ENCODE results near the gene MRPL43. TPM values are rescaled to one million over a fixed set of nuclear protein-coding genes. Genes with fewer than 3 reads are reported as not detected.

MRPL43 gene
- total and polyA plus RNA-seq, 2 donors = 55.0 to 95.1 TPM

DNA sequence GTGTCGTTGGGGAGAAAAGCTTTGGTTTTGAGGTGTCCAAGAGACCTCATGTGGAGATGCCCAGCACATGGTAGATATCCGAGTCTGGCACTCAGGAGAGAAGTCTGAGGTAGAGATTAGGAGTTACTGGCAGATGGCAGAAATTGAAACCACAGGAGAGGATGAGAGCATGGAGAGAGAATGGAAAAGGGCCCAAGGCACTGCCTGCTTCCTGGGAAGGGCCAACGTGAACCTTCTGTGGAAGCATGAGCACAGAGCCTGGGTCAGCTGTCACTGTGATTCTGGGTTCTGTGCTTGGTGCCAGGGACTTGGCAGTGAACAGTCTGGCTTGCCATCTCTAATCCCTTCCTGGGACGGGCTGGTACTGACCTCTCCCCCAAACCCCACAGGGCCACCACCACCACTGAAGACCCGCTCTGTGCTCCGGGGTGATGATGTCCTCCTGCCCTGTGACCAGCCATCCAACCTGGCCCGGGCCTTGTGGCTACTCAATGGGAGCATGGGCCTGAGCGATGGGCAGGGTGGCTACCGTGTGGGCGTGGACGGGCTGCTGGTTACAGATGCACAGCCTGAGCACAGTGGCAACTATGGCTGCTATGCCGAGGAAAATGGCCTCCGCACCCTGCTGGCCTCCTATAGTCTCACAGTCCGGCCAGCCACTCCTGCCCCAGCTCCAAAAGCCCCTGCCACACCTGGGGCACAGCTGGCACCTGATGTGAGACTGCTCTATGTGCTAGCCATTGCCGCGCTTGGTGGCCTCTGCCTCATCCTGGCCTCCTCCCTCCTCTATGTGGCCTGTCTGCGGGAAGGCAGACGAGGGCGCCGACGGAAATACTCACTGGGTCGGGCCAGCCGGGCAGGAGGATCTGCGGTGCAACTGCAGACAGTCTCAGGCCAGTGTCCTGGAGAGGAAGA, 4.1 kb downstream of the MRPL43 start:
- no peak overlapping the region for H3K4me3 ChIP-seq (ENCODE audit: low read length in 2 of 2)
- peaks cover 0 to 2% of the 10 kb centered on the region in 2 donors for H3K27me3 ChIP-seq (ENCODE audit: control insufficient read depth in 2 of 2, insufficient read depth in 1 of 2, low read length in 1 of 2)
- peaks cover 23 to 37% of the 10 kb centered on the region in 2 donors for H3K36me3 ChIP-seq (ENCODE audit: control insufficient read depth in 2 of 2, insufficient read depth in 2 of 2, low read length in 1 of 2)
- H3K4me1 ChIP-seq (ENCODE audit: control insufficient read depth in 2 of 2, insufficient read depth in 2 of 2, low read length in 2 of 2) = peaks cover 10 to 17% of the 10 kb centered on the region in 2 donors
- DNase-seq (ENCODE audit: low read depth in 6 of 9, low spot score in 9 of 9) = no peak
- no peaks in the 10 kb centered on the region for H3K9me3 ChIP-seq (ENCODE audit: control insufficient read depth in 2 of 2, insufficient read depth in 1 of 2, low read length in 1 of 2)
- H3K27ac ChIP-seq (ENCODE audit: low read depth in 1 of 2, low read length in 1 of 2) = no peak overlapping the region
- WGBS = 96% methylated on average over 24 of the region's 24 CpGs

DNA sequence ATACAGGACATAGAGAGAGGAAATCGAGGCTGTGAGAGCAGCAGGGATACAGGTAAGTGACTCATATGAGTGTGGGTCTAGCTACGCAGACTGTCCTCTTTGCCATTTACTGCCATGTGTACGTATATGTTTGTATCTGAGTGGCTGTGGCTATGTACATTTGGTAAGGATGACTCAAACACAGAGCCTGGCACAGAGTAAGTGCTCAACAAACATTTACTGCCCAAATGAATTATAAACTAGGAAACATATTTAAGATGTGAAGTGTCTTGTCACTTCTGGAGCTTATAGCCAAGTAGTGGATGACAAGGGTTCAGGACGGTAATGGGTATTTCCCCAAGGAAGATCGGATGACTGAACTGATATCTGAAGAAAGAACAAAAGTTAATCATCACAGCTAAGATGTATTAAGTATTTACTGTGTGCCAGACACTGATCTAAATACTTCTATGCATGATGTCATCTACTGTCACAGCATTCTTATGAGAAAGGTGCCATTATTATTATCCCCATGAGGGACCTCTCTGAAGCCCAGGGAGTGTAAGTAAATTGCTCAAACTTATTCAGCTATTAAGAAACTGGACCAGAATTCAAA, 6.0 kb downstream of the MRPL43 start:
- no peaks in the 10 kb centered on the region for H3K9me3 ChIP-seq (ENCODE audit: control insufficient read depth in 2 of 2, insufficient read depth in 1 of 2, low read length in 1 of 2)
- no peak for DNase-seq (ENCODE audit: low read depth in 6 of 9, low spot score in 9 of 9)
- H3K27ac ChIP-seq (ENCODE audit: low read depth in 1 of 2, low read length in 1 of 2) = no peak overlapping the region
- H3K4me3 ChIP-seq (ENCODE audit: low read length in 2 of 2) = no peak overlapping the region
- peaks cover 23 to 37% of the 10 kb centered on the region in 2 donors for H3K36me3 ChIP-seq (ENCODE audit: control insufficient read depth in 2 of 2, insufficient read depth in 2 of 2, low read length in 1 of 2)
- peaks cover under 1 to 2% of the 10 kb centered on the region in 2 donors for H3K4me1 ChIP-seq (ENCODE audit: control insufficient read depth in 2 of 2, insufficient read depth in 2 of 2, low read length in 2 of 2)
- WGBS = 96% methylated on average over 5 of the region's 5 CpGs
- H3K27me3 ChIP-seq (ENCODE audit: control insufficient read depth in 2 of 2, insufficient read depth in 1 of 2, low read length in 1 of 2) = no peaks in the 10 kb centered on the region

DNA sequence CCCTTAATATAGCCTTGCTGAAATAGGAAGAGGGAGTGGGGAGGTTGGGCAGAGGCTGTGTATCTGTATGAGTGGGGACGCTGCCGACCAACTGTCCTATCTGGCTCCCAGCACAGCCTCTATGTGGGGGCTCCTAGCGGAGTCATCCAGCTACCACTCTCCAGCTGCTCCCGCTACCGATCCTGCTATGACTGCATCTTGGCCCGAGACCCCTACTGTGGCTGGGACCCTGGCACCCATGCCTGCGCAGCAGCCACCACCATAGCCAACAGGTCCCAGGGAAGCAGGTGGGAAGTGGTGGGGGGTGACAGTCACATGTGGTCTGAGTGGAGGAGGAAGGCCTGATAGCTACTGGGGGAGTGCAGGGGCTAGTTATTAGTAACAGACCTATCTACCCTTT, 6.6 kb downstream of the MRPL43 start:
- Histone ChIP-seq H3K27me3 (ENCODE audit: control insufficient read depth in 2 of 2, insufficient read depth in 1 of 2, low read length in 1 of 2) (no peaks in the 10 kb centered on the region), H3K4me1 (ENCODE audit: control insufficient read depth in 2 of 2, insufficient read depth in 2 of 2, low read length in 2 of 2) (no peaks in the 10 kb centered on the region), H3K27ac (ENCODE audit: low read depth in 1 of 2, low read length in 1 of 2) (no peak overlapping the region), H3K4me3 (ENCODE audit: low read length in 2 of 2) (no peak overlapping the region), H3K9me3 (ENCODE audit: control insufficient read depth in 2 of 2, insufficient read depth in 1 of 2, low read length in 1 of 2) (no peaks in the 10 kb centered on the region), H3K36me3 (ENCODE audit: control insufficient read depth in 2 of 2, insufficient read depth in 2 of 2, low read length in 1 of 2) (peaks cover 23 to 37% of the 10 kb centered on the region in 2 donors)
- 97% methylated on average over 7 of the region's 7 CpGs for WGBS
- no peak for DNase-seq (ENCODE audit: low read depth in 6 of 9, low spot score in 9 of 9)

DNA sequence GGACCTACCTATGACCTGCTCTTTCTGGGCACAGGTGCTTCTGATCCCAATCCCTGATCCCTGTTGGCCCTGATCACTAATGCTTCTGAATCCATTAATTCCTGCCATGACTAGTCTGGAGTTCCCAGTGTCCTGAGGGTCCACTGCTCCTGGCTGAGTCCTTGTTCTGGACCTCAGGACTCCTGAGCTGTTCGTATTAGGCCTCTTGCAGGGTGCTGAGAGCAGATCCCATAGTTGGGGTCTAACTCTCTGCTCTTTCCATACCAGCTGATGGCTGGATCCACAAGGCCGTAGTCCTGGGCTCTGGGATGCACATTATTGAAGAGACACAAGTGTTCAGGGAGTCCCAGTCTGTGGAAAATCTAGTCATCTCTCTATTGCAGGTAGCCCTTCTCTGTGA, 7.0 kb downstream of the MRPL43 start:
- Histone ChIP-seq H3K4me1 (ENCODE audit: control insufficient read depth in 2 of 2, insufficient read depth in 2 of 2, low read length in 2 of 2) (no peaks in the 10 kb centered on the region), H3K4me3 (ENCODE audit: low read length in 2 of 2) (no peak overlapping the region), H3K27me3 (ENCODE audit: control insufficient read depth in 2 of 2, insufficient read depth in 1 of 2, low read length in 1 of 2) (no peaks in the 10 kb centered on the region), H3K27ac (ENCODE audit: low read depth in 1 of 2, low read length in 1 of 2) (no peak overlapping the region), H3K36me3 (ENCODE audit: control insufficient read depth in 2 of 2, insufficient read depth in 2 of 2, low read length in 1 of 2) (peaks cover 23 to 37% of the 10 kb centered on the region in 2 donors), H3K9me3 (ENCODE audit: control insufficient read depth in 2 of 2, insufficient read depth in 1 of 2, low read length in 1 of 2) (no peaks in the 10 kb centered on the region)
- DNase-seq (ENCODE audit: low read depth in 6 of 9, low spot score in 9 of 9) = no peak
- WGBS = 98% methylated on average over 2 of the region's 2 CpGs

DNA sequence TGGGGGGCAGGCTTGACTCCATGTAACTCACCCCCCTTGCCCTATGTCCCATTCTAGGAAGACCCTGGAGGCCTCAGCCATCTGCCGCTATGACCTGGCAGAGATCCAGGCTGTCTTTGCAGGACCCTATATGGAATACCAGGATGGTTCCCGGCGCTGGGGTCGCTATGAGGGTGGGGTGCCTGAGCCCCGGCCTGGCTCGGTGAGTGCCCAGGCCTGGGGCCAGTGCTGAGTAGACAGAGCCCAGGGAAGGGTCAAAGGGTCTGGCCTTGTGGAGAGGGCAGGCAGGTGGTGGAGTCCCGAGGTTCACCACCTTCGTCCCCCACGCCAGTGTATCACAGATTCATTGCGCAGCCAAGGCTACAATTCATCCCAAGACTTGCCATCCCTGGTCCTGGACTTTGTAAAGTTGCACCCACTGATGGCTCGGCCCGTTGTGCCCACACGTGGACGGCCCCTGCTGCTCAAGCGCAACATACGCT, 7.5 kb downstream of the MRPL43 start:
- 97% methylated on average over 16 of the region's 16 CpGs for WGBS
- no peak for DNase-seq (ENCODE audit: low read depth in 6 of 9, low spot score in 9 of 9)
- Histone ChIP-seq H3K9me3 (ENCODE audit: control insufficient read depth in 2 of 2, insufficient read depth in 1 of 2, low read length in 1 of 2) (no peaks in the 10 kb centered on the region), H3K27me3 (ENCODE audit: control insufficient read depth in 2 of 2, insufficient read depth in 1 of 2, low read length in 1 of 2) (no peaks in the 10 kb centered on the region), H3K36me3 (ENCODE audit: control insufficient read depth in 2 of 2, insufficient read depth in 2 of 2, low read length in 1 of 2) (peaks cover 23 to 37% of the 10 kb centered on the region in 2 donors), H3K4me3 (ENCODE audit: low read length in 2 of 2) (no peak overlapping the region), H3K4me1 (ENCODE audit: control insufficient read depth in 2 of 2, insufficient read depth in 2 of 2, low read length in 2 of 2) (no peaks in the 10 kb centered on the region), H3K27ac (ENCODE audit: low read depth in 1 of 2, low read length in 1 of 2) (no peak overlapping the region)

DNA sequence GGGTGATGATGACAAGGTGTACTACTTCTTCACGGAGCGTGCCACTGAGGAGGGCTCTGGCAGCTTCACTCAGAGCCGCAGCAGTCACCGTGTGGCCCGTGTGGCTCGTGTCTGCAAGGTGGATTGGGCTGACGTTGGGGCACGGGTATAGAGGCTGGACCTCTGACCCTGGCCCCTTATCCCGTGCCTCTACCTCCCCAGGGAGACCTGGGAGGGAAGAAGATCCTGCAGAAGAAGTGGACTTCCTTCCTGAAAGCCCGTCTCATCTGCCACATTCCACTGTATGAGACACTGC, 8.4 kb downstream of the MRPL43 start:
- WGBS = 97% methylated on average over 10 of the region's 10 CpGs
- H3K4me1 ChIP-seq (ENCODE audit: control insufficient read depth in 2 of 2, insufficient read depth in 2 of 2, low read length in 2 of 2) = no peaks in the 10 kb centered on the region
- no peak overlapping the region for H3K4me3 ChIP-seq (ENCODE audit: low read length in 2 of 2)
- peaks cover 23 to 33% of the 10 kb centered on the region in 2 donors for H3K36me3 ChIP-seq (ENCODE audit: control insufficient read depth in 2 of 2, insufficient read depth in 2 of 2, low read length in 1 of 2)
- no peak for DNase-seq (ENCODE audit: low read depth in 6 of 9, low spot score in 9 of 9)
- no peak overlapping the region for H3K27ac ChIP-seq (ENCODE audit: low read depth in 1 of 2, low read length in 1 of 2)
- H3K9me3 ChIP-seq (ENCODE audit: control insufficient read depth in 2 of 2, insufficient read depth in 1 of 2, low read length in 1 of 2) = no peaks in the 10 kb centered on the region
- no peaks in the 10 kb centered on the region for H3K27me3 ChIP-seq (ENCODE audit: control insufficient read depth in 2 of 2, insufficient read depth in 1 of 2, low read length in 1 of 2)

DNA sequence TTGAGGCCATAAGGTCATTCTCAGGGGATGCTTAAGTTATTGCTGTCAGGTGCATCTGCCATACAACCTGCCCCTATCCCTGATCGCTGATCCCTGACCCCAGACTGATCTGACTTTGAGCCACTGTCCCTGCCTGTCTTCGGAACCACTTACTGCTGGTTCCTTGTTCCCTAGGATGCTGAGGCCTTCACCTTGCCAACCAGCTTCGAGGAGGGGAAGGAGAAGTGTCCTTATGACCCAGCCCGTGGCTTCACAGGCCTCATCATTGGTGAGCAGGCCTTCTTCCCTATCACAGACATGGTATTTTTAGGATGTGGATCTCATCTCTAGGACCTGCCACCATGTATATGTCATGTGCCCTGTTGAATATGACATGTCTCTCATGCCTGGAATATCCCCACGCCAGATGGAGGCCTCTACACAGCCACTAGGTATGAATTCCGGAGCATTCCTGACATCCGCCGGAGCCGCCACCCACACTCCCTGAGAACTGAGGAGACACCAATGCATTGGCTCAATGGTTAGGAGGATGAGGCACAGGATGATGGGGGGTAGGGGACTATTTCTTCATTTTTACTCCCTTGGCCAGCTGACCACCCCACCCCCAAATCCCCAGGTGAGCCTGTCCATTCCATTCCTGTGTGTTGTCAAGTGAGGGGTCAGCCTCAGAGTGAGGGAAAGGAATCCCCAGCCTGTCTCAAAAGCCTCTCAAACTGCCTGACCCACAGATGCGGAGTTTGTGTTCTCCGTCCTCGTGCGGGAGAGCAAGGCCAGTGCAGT, 9.0 kb downstream of the MRPL43 start:
- Histone ChIP-seq H3K27ac (ENCODE audit: low read depth in 1 of 2, low read length in 1 of 2) (no peak overlapping the region), H3K27me3 (ENCODE audit: control insufficient read depth in 2 of 2, insufficient read depth in 1 of 2, low read length in 1 of 2) (no peaks in the 10 kb centered on the region), H3K9me3 (ENCODE audit: control insufficient read depth in 2 of 2, insufficient read depth in 1 of 2, low read length in 1 of 2) (no peaks in the 10 kb centered on the region), H3K4me3 (ENCODE audit: low read length in 2 of 2) (no peak overlapping the region), H3K36me3 (ENCODE audit: control insufficient read depth in 2 of 2, insufficient read depth in 2 of 2, low read length in 1 of 2) (peaks cover 20 to 28% of the 10 kb centered on the region in 2 donors), H3K4me1 (ENCODE audit: control insufficient read depth in 2 of 2, insufficient read depth in 2 of 2, low read length in 2 of 2) (no peaks in the 10 kb centered on the region)
- 97% methylated on average over 13 of the region's 13 CpGs for WGBS
- DNase-seq (ENCODE audit: low read depth in 6 of 9, low spot score in 9 of 9) = no peak

DNA sequence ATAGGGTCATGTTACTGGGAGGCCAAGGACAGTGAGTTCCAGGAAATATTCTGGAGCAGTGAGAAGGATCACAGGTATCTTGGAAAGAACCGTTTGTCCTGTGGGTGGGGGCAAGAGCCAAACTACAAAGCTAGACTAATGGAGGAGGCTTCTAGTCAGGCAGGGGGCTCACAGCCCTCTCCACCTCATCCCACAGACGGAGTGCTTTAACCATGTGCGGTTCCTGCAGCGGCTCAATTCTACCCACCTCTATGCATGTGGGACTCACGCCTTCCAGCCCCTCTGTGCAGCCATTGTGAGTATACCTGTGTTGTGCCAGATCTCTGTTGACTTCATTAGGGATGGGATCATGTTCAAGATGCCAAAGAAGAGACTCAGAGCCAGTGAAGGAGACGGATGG, 9.9 kb downstream of the MRPL43 start:
- H3K4me1 ChIP-seq (ENCODE audit: control insufficient read depth in 2 of 2, insufficient read depth in 2 of 2, low read length in 2 of 2) = no peaks in the 10 kb centered on the region
- WGBS = 93% methylated on average over 6 of the region's 6 CpGs
- no peak overlapping the region for H3K27ac ChIP-seq (ENCODE audit: low read depth in 1 of 2, low read length in 1 of 2)
- no peaks in the 10 kb centered on the region for H3K9me3 ChIP-seq (ENCODE audit: control insufficient read depth in 2 of 2, insufficient read depth in 1 of 2, low read length in 1 of 2)
- no peak for DNase-seq (ENCODE audit: low read depth in 6 of 9, low spot score in 9 of 9)
- H3K27me3 ChIP-seq (ENCODE audit: control insufficient read depth in 2 of 2, insufficient read depth in 1 of 2, low read length in 1 of 2) = no peaks in the 10 kb centered on the region
- H3K36me3 ChIP-seq (ENCODE audit: control insufficient read depth in 2 of 2, insufficient read depth in 2 of 2, low read length in 1 of 2) = peaks cover 12 to 24% of the 10 kb centered on the region in 2 donors
- H3K4me3 ChIP-seq (ENCODE audit: low read length in 2 of 2) = no peak overlapping the region

DNA sequence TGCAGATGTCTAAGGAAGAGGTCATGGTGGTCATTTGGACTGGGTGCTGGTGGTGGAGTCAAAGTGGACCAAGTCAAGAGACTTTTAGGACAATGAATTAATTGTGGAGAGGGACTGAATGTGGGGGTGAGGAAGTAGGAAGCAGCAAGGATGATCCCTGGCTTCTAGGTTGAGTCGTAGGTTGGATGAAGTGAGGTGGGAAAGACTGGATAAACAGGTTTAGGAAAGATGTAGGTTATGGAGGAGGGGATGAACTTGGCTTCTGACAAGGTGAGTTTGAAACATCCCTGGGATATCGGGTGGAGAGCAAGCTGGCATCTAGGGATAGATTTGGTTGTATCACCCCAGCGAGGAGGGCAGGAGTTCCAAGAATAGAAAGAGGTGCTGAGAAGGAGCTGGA, 10.4 kb downstream of the MRPL43 start:
- Histone ChIP-seq H3K27me3 (ENCODE audit: control insufficient read depth in 2 of 2, insufficient read depth in 1 of 2, low read length in 1 of 2) (no peaks in the 10 kb centered on the region), H3K9me3 (ENCODE audit: control insufficient read depth in 2 of 2, insufficient read depth in 1 of 2, low read length in 1 of 2) (no peaks in the 10 kb centered on the region), H3K4me3 (ENCODE audit: low read length in 2 of 2) (no peak overlapping the region), H3K27ac (ENCODE audit: low read depth in 1 of 2, low read length in 1 of 2) (no peak overlapping the region), H3K4me1 (ENCODE audit: control insufficient read depth in 2 of 2, insufficient read depth in 2 of 2, low read length in 2 of 2) (no peaks in the 10 kb centered on the region), H3K36me3 (ENCODE audit: control insufficient read depth in 2 of 2, insufficient read depth in 2 of 2, low read length in 1 of 2) (peaks cover 12 to 24% of the 10 kb centered on the region in 2 donors)
- DNase-seq (ENCODE audit: low read depth in 6 of 9, low spot score in 9 of 9) = no peak
- 93% methylated on average over 3 of the region's 3 CpGs for WGBS

Measured in thymus (tissue), 11 donors.